DND-41 (cell line): ENCODE data around the gene CEP70.

Source experiments
- CTCF ChIP-seq: IDR thresholded peaks from 2 replicates; pipeline ENCODE4 v1.5.1; 2012; ENCODE audit warnings: borderline replicate concordance, low read length, moderate library complexity, mild to moderate bottlenecking; ENCODE audit not compliant: poor library complexity, severe bottlenecking; ENCODE audit errors: extremely low read depth
- EZH2 ChIP-seq: IDR thresholded peaks from 3 replicates; pipeline ENCODE4 v1.6.1; 2012; ENCODE audit warnings: borderline replicate concordance, low read depth, mild to moderate bottlenecking, moderate library complexity, low read length, inconsistent platforms; ENCODE audit not compliant: severe bottlenecking

- TF ChIP-seq CTCF: no peak
- no peak for TF ChIP-seq EZH2
Measured at GRCh38 chr3:138459619-138460535, 134.2 kb downstream of the CEP70 start.
